H1 (cell line): ENCODE data around the gene SMTNL2. TPM values are rescaled to one million over a fixed set of nuclear protein-coding genes. Genes with fewer than 3 reads are reported as not detected.

Source experiments
- EP300 ChIP-seq, 2 experiments: IDR thresholded peaks; 1 replicate in 1 of 2; 2 replicates in 1 of 2; pipeline ENCODE4 v1.6.1; 2011 to 2012; ENCODE audit warnings: low read depth in 2 of 2, low read length in 2 of 2, mild to moderate bottlenecking in 2 of 2, borderline replicate concordance in 1 of 2, inconsistent platforms in 1 of 2, moderate library complexity in 1 of 2
- JUN ChIP-seq: IDR thresholded peaks from 2 replicates; pipeline ENCODE4 v1.6.1; 2011; ENCODE audit warnings: low read depth, mild to moderate bottlenecking, improper control_type of control experiment, low read length
- KDM1A ChIP-seq: fragments of 200-600, 300-600 bp; sonication (generic); IDR thresholded peaks from 2 replicates; pipeline ENCODE4 v1.7.1; 2016; ENCODE audit warnings: mild to moderate bottlenecking, low read length, borderline replicate concordance
- NRF1 ChIP-seq: IDR thresholded peaks from 2 replicates; pipeline ENCODE4 v1.6.1; 2011; ENCODE audit warnings: mild to moderate bottlenecking, low read depth, low read length, improper control_type of control experiment
- POU5F1 ChIP-seq: IDR thresholded peaks from 2 replicates; pipeline ENCODE4 v1.6.1; 2011; ENCODE audit warnings: low read depth, mild to moderate bottlenecking, low read length, moderate library complexity
- RAD21 ChIP-seq, 2 experiments: IDR thresholded peaks in 1 of 2; conservative IDR thresholded peaks in 1 of 2; 2 replicates each; pipeline ENCODE4 v1.6.1; 2011; ENCODE audit warnings: low read depth in 2 of 2, low read length in 2 of 2, improper control_type of control experiment in 1 of 2, inconsistent platforms in 1 of 2, mild to moderate bottlenecking in 1 of 2, moderate library complexity in 1 of 2
- RBBP5 ChIP-seq: IDR thresholded peaks from 2 replicates; pipeline ENCODE4 v1.7.1; 2012; ENCODE audit warnings: low read depth, mild to moderate bottlenecking, inconsistent platforms, low read length, moderate library complexity, borderline replicate concordance
- TAF1 ChIP-seq: IDR thresholded peaks from 2 replicates; pipeline ENCODE4 v1.6.1; 2011; ENCODE audit warnings: mild to moderate bottlenecking, low read depth, low read length
- ZNF274 ChIP-seq: IDR thresholded peaks from 2 replicates; pipeline ENCODE4 v1.7.0; 2012; ENCODE audit warnings: low read length, borderline replicate concordance; ENCODE audit errors: extremely low read depth
- polyA plus RNA-seq, 7 experiments: library from polyadenylated mRNA; depleted of rRNA in 3 of 7; stranded (reverse) in 5 of 7; unstranded in 2 of 7; fragments of >200 nt in 5 of 7; fragments of 200-250 nt in 2 of 7; gene quantifications; 1 replicate in 5 of 7; 2 replicates in 1 of 7; 4 replicates in 1 of 7; pipeline versions ENCODE4 v1.2.1 to v1.2.3, GENCODE V29; 2011 to 2013; ENCODE audit warnings: missing spikeins in 2 of 7, mixed read lengths in 2 of 7
- total RNA-seq: library from RNA; stranded (reverse); fragmentation: NEBNext Ultra II Directional; extraction: Animal tissue kit (Norgen Biotek cat#: 25700); gene quantifications from 2 replicates; pipeline ENCODE4 v1.2.1, GENCODE V29; 2021
- TF ChIP-seq, protein P1 (sequence below): fragments of 300-600 bp; sonication (generic); IDR thresholded peaks from 2 replicates; pipeline ENCODE4 v1.7.1; 2012; ENCODE audit warnings: low read length, moderate library complexity, mild to moderate bottlenecking, inconsistent platforms; ENCODE audit not compliant: insufficient replicate concordance
- TF ChIP-seq, protein P2 (sequence below): IDR thresholded peaks from 2 replicates; pipeline ENCODE4 v1.6.1; 2012; ENCODE audit warnings: inconsistent platforms

The SMTNL2 gene
- total and polyA plus RNA-seq, 2 of the 8 experiments (the other 6 are each of a cell fraction or from before 2014, with no cell fraction given) = 3.6 to 4.5 TPM

DNA sequence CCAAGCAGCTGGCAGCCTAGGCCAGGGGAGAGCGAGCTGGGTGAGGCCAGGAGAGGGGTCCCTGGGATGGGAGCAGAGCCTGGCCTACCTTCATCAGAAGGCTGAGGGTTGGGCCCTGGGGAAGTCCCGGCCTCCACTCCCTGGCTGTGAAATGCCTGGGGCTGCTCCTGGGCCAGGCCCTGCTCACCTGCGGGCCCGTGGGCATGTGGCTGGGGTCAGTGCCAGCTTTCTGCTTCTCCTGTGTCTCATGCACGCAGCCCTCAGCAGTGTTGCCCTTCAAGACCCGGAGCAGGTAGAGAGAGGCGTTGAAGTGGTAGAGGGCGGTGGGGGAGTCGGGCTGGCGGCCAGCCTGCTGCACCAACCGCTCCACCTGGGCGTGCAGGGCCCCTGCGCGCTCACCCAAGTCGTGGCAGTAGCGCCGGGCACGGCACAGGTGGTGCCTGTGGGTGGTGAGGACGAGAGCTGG lies 41.6 kb upstream of the SMTNL2 start (continued):
- TF ChIP-seq, protein P1, sequence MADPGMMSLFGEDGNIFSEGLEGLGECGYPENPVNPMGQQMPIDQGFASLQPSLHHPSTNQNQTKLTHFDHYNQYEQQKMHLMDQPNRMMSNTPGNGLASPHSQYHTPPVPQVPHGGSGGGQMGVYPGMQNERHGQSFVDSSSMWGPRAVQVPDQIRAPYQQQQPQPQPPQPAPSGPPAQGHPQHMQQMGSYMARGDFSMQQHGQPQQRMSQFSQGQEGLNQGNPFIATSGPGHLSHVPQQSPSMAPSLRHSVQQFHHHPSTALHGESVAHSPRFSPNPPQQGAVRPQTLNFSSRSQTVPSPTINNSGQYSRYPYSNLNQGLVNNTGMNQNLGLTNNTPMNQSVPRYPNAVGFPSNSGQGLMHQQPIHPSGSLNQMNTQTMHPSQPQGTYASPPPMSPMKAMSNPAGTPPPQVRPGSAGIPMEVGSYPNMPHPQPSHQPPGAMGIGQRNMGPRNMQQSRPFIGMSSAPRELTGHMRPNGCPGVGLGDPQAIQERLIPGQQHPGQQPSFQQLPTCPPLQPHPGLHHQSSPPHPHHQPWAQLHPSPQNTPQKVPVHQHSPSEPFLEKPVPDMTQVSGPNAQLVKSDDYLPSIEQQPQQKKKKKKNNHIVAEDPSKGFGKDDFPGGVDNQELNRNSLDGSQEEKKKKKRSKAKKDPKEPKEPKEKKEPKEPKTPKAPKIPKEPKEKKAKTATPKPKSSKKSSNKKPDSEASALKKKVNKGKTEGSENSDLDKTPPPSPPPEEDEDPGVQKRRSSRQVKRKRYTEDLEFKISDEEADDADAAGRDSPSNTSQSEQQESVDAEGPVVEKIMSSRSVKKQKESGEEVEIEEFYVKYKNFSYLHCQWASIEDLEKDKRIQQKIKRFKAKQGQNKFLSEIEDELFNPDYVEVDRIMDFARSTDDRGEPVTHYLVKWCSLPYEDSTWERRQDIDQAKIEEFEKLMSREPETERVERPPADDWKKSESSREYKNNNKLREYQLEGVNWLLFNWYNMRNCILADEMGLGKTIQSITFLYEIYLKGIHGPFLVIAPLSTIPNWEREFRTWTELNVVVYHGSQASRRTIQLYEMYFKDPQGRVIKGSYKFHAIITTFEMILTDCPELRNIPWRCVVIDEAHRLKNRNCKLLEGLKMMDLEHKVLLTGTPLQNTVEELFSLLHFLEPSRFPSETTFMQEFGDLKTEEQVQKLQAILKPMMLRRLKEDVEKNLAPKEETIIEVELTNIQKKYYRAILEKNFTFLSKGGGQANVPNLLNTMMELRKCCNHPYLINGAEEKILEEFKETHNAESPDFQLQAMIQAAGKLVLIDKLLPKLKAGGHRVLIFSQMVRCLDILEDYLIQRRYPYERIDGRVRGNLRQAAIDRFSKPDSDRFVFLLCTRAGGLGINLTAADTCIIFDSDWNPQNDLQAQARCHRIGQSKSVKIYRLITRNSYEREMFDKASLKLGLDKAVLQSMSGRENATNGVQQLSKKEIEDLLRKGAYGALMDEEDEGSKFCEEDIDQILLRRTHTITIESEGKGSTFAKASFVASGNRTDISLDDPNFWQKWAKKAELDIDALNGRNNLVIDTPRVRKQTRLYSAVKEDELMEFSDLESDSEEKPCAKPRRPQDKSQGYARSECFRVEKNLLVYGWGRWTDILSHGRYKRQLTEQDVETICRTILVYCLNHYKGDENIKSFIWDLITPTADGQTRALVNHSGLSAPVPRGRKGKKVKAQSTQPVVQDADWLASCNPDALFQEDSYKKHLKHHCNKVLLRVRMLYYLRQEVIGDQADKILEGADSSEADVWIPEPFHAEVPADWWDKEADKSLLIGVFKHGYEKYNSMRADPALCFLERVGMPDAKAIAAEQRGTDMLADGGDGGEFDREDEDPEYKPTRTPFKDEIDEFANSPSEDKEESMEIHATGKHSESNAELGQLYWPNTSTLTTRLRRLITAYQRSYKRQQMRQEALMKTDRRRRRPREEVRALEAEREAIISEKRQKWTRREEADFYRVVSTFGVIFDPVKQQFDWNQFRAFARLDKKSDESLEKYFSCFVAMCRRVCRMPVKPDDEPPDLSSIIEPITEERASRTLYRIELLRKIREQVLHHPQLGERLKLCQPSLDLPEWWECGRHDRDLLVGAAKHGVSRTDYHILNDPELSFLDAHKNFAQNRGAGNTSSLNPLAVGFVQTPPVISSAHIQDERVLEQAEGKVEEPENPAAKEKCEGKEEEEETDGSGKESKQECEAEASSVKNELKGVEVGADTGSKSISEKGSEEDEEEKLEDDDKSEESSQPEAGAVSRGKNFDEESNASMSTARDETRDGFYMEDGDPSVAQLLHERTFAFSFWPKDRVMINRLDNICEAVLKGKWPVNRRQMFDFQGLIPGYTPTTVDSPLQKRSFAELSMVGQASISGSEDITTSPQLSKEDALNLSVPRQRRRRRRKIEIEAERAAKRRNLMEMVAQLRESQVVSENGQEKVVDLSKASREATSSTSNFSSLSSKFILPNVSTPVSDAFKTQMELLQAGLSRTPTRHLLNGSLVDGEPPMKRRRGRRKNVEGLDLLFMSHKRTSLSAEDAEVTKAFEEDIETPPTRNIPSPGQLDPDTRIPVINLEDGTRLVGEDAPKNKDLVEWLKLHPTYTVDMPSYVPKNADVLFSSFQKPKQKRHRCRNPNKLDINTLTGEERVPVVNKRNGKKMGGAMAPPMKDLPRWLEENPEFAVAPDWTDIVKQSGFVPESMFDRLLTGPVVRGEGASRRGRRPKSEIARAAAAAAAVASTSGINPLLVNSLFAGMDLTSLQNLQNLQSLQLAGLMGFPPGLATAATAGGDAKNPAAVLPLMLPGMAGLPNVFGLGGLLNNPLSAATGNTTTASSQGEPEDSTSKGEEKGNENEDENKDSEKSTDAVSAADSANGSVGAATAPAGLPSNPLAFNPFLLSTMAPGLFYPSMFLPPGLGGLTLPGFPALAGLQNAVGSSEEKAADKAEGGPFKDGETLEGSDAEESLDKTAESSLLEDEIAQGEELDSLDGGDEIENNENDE = no peak
- TF ChIP-seq JUN = no peak
- TF ChIP-seq RAD21 (IDR thresholded peaks at IDR 0.05 in 1 of 2, conservative IDR thresholded peaks at IDR 0.05 in 1 of 2; ENCODE audit: low read depth in 2 of 2, low read length in 2 of 2) = no peak
- no peak for TF ChIP-seq RBBP5
- no peak for TF ChIP-seq EP300 (IDR thresholded peaks at IDR 0.05; ENCODE audit: borderline replicate concordance in 1 of 2, low read depth in 2 of 2, low read length in 2 of 2)
- TF ChIP-seq, protein P2, sequence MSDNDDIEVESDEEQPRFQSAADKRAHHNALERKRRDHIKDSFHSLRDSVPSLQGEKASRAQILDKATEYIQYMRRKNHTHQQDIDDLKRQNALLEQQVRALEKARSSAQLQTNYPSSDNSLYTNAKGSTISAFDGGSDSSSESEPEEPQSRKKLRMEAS = no peak
- no peak for TF ChIP-seq KDM1A
- TF ChIP-seq POU5F1 = no peak
- TF ChIP-seq TAF1 = no peak
- no peak for TF ChIP-seq NRF1
- no peak for TF ChIP-seq ZNF274
